ENCODE results near the gene RBM7.

RBM7 gene

GRCh38 chr11:114367244-114367957 lies 33.1 kb upstream of the RBM7 start:
- Histone ChIP-seq H3K4me2 (no peak overlapping the region), H3K27ac (no peak overlapping the region)
- TF ChIP-seq Cebpa-rat (IDR thresholded peaks at IDR 0.05): no peak

GRCh38 chr11:114368918-114369680 lies 31.4 kb upstream of the RBM7 start:
- Histone ChIP-seq H3K9me3 (replicated peaks in 1 of 11) (no peaks in the 10 kb centered on the region), H3K27me3 (no peaks in the 10 kb centered on the region), H4K20me1 (no peaks in the 10 kb centered on the region), H3K9ac (no peak overlapping the region), H3K4me3 (no peak overlapping the region), H3K4me2 (no peak overlapping the region), H3K4me1 (peaks cover 0 to 8% (median 0%) of the 10 kb centered on the region in 10 experiments; a peak in 6 of 20 replicates), H3K36me3 (no peaks in the 10 kb centered on the region), H3K27ac (no peak overlapping the region)
- no peak for TF ChIP-seq Cebpa-rat (IDR thresholded peaks at IDR 0.05)

More at GRCh38 chr11:114367244-114367957, 33.1 kb upstream of the RBM7 start:
- peaks cover 0 to 8% (median 0%) of the 10 kb centered on the region in 10 experiments; a peak in 6 of 20 replicates for H3K4me1 ChIP-seq
- H3K9ac ChIP-seq: no peak overlapping the region
- no peaks in the 10 kb centered on the region for H3K36me3 ChIP-seq
- H3K4me3 ChIP-seq: no peak overlapping the region
- no peaks in the 10 kb centered on the region for H3K9me3 ChIP-seq (replicated peaks in 1 of 11)
- H4K20me1 ChIP-seq: no peaks in the 10 kb centered on the region
- no peaks in the 10 kb centered on the region for H3K27me3 ChIP-seq

- H3K4me3 ChIP-seq: no peak overlapping the region
- H3K27ac ChIP-seq: no peak overlapping the region
- H3K36me3 ChIP-seq: no peaks in the 10 kb centered on the region
- no peaks in the 10 kb centered on the region for H3K4me1 ChIP-seq
- no peak overlapping the region for H3K4me2 ChIP-seq
- no peak for TF ChIP-seq Cebpa-rat (IDR thresholded peaks at IDR 0.05)
- no peak overlapping the region for H3K9ac ChIP-seq
- no peaks in the 10 kb centered on the region for H3K9me3 ChIP-seq (replicated peaks in 1 of 11)
- H4K20me1 ChIP-seq: no peaks in the 10 kb centered on the region
- no peaks in the 10 kb centered on the region for H3K27me3 ChIP-seq
These were observed 25.4 kb upstream of the RBM7 start for GRCh38 chr11:114375052-114375451.

GRCh38 chr11:114377612-114378267 lies 22.7 kb upstream of the RBM7 start:
- TF ChIP-seq Cebpa-rat (IDR thresholded peaks at IDR 0.05): no peak
- peaks cover 0 to 6% (median 4%) of the 10 kb centered on the region in 11 experiments; a peak in 13 of 22 replicates for H3K9me3 ChIP-seq (replicated peaks in 1 of 11)
- no peak overlapping the region for H3K27ac ChIP-seq
- H4K20me1 ChIP-seq: no peaks in the 10 kb centered on the region
- H3K4me1 ChIP-seq: no peaks in the 10 kb centered on the region
- H3K27me3 ChIP-seq: no peaks in the 10 kb centered on the region
- no peaks in the 10 kb centered on the region for H3K36me3 ChIP-seq
- no peak overlapping the region for H3K4me2 ChIP-seq
- no peak overlapping the region for H3K9ac ChIP-seq
- H3K4me3 ChIP-seq: no peak overlapping the region

- no peak overlapping the region for H3K4me2 ChIP-seq
- H3K9me3 ChIP-seq (replicated peaks in 1 of 11): peaks cover 3 to 18% (median 12%) of the 10 kb centered on the region in 11 experiments; a peak in 15 of 22 replicates
- no peaks in the 10 kb centered on the region for H3K36me3 ChIP-seq
- TF ChIP-seq Cebpa-rat (IDR thresholded peaks at IDR 0.05): no peak
- H3K4me3 ChIP-seq: no peak overlapping the region
- H4K20me1 ChIP-seq: no peaks in the 10 kb centered on the region
- H3K9ac ChIP-seq: no peak overlapping the region
- no peaks in the 10 kb centered on the region for H3K27me3 ChIP-seq
- H3K27ac ChIP-seq: no peak overlapping the region
- H3K4me1 ChIP-seq: no peaks in the 10 kb centered on the region
These were observed 20.9 kb upstream of the RBM7 start for GRCh38 chr11:114379394-114380069.

- Histone ChIP-seq H3K9me3 (replicated peaks in 1 of 11) (peaks cover 3 to 22% (median 12%) of the 10 kb centered on the region in 11 experiments; a peak in 15 of 22 replicates), H4K20me1 (no peaks in the 10 kb centered on the region), H3K27me3 (no peaks in the 10 kb centered on the region), H3K27ac (no peak overlapping the region), H3K4me1 (no peaks in the 10 kb centered on the region), H3K36me3 (no peaks in the 10 kb centered on the region), H3K4me2 (no peak overlapping the region), H3K9ac (no peak overlapping the region), H3K4me3 (no peak overlapping the region)
- no peak for TF ChIP-seq Cebpa-rat (IDR thresholded peaks at IDR 0.05)
These were observed 18.0 kb upstream of the RBM7 start for GRCh38 chr11:114382509-114382908.

GRCh38 chr11:114384487-114384886 lies 16.0 kb upstream of the RBM7 start:
- TF ChIP-seq Cebpa-rat (IDR thresholded peaks at IDR 0.05): no peak
- Histone ChIP-seq H3K4me2 (no peak overlapping the region), H3K27me3 (no peaks in the 10 kb centered on the region), H3K9ac (no peak overlapping the region), H3K36me3 (no peaks in the 10 kb centered on the region), H3K4me1 (no peaks in the 10 kb centered on the region), H3K4me3 (no peak overlapping the region), H3K27ac (no peak overlapping the region), H3K9me3 (replicated peaks in 1 of 11) (peaks cover 3 to 22% (median 12%) of the 10 kb centered on the region in 11 experiments; a peak in 15 of 22 replicates), H4K20me1 (no peaks in the 10 kb centered on the region)

- Histone ChIP-seq H3K4me3 (no peak overlapping the region), H3K9me3 (replicated peaks in 1 of 11) (peaks cover 3 to 22% (median 12%) of the 10 kb centered on the region in 11 experiments; a peak in 15 of 22 replicates), H3K4me2 (no peak overlapping the region), H3K9ac (no peak overlapping the region), H3K36me3 (no peaks in the 10 kb centered on the region), H4K20me1 (no peaks in the 10 kb centered on the region), H3K4me1 (no peaks in the 10 kb centered on the region), H3K27ac (no peak overlapping the region), H3K27me3 (no peaks in the 10 kb centered on the region)
- no peak for TF ChIP-seq Cebpa-rat (IDR thresholded peaks at IDR 0.05)
These were observed 14.3 kb upstream of the RBM7 start for GRCh38 chr11:114386131-114386530.

GRCh38 chr11:114386545-114386944 lies 13.9 kb upstream of the RBM7 start:
- Histone ChIP-seq H3K27ac (no peak overlapping the region), H3K4me3 (no peak overlapping the region), H3K27me3 (no peaks in the 10 kb centered on the region), H3K9me3 (replicated peaks in 1 of 11) (peaks cover 3 to 22% (median 12%) of the 10 kb centered on the region in 11 experiments; a peak in 15 of 22 replicates), H4K20me1 (no peaks in the 10 kb centered on the region), H3K4me2 (no peak overlapping the region), H3K4me1 (no peaks in the 10 kb centered on the region), H3K9ac (no peak overlapping the region), H3K36me3 (no peaks in the 10 kb centered on the region)
- no peak for TF ChIP-seq Cebpa-rat (IDR thresholded peaks at IDR 0.05)

Data from BLaER1 treated with 17β-estradiol and CSF1 and Interleukin-3, amounts not matched to agents 10 nM and 100 nM (cell line).